Measurements from ENCODE around the gene TIMM44.

The TIMM44 gene

GRCh38 chr19:7943444-7944176 lies at the start of gene TIMM44:
TSS of gene TIMM44 (minus strand) at chr19:7943666. CDS start at chr19:7943651, 15 bp downstream.
- peak; percentile 98 for DNase-seq

GRCh38 chr19:7992575-7992974 lies 49.1 kb upstream of the TIMM44 start:
- no peak for DNase-seq

- no peak for DNase-seq
Measured at GRCh38 chr19:7989071-7989575, 45.7 kb upstream of the TIMM44 start.

GRCh38 chr19:7988307-7988706 lies 44.8 kb upstream of the TIMM44 start:
- DNase-seq: no peak

- no peak for DNase-seq
Measured at GRCh38 chr19:7987114-7987768, 43.8 kb upstream of the TIMM44 start.

GRCh38 chr19:7986321-7987113 lies 43.1 kb upstream of the TIMM44 start:
- no peak for DNase-seq

- DNase-seq: no peak
Measured at GRCh38 chr19:7985481-7985911, 42.0 kb upstream of the TIMM44 start.

GRCh38 chr19:7983995-7984837 lies 40.8 kb upstream of the TIMM44 start:
- DNase-seq: no peak

GRCh38 chr19:7983286-7983950 lies 40.0 kb upstream of the TIMM44 start:
- DNase-seq: no peak

- no peak for DNase-seq
Measured at GRCh38 chr19:7982651-7983099, 39.2 kb upstream of the TIMM44 start.

- DNase-seq: no peak
Measured at GRCh38 chr19:7982103-7982502, 38.6 kb upstream of the TIMM44 start.

GRCh38 chr19:7981661-7982060 lies 38.2 kb upstream of the TIMM44 start:
- DNase-seq: no peak

- no peak for DNase-seq
Measured at GRCh38 chr19:7981199-7981598, 37.7 kb upstream of the TIMM44 start.

GRCh38 chr19:7980635-7981121 lies 37.2 kb upstream of the TIMM44 start:
- no peak for DNase-seq

- no peak for DNase-seq
Measured at GRCh38 chr19:7980168-7980567, 36.7 kb upstream of the TIMM44 start.

- no peak for DNase-seq
Measured at GRCh38 chr19:7979559-7979958, 36.1 kb upstream of the TIMM44 start.

GRCh38 chr19:7979011-7979410 lies 35.5 kb upstream of the TIMM44 start:
- DNase-seq: no peak

- no peak for DNase-seq
Measured at GRCh38 chr19:7978179-7978825, 34.8 kb upstream of the TIMM44 start.

GRCh38 chr19:7977723-7978040 lies 34.2 kb upstream of the TIMM44 start:
- DNase-seq: no peak

GRCh38 chr19:7977021-7977722 lies 33.7 kb upstream of the TIMM44 start:
- DNase-seq: no peak

- DNase-seq: no peak
Measured at GRCh38 chr19:7976461-7976860, 33.0 kb upstream of the TIMM44 start.
